HUES6 (cell line): Measurements from ENCODE around the gene IFNGR2.

Experiments used
- H3K27ac ChIP-seq: 2 replicates; pipeline ENCODE4 v1.7.0; 2013; ENCODE audit warnings: low read depth, mild to moderate bottlenecking, low read length, inconsistent platforms
- H3K27me3 ChIP-seq: 2 replicates; pipeline ENCODE4 v1.6.1; 2013; ENCODE audit warnings: low read length; ENCODE audit not compliant: control insufficient read depth, insufficient read depth
- H3K36me3 ChIP-seq: 2 replicates; pipeline ENCODE4 v1.6.1; 2013; ENCODE audit warnings: low read length; ENCODE audit not compliant: control insufficient read depth, insufficient read depth
- H3K4me1 ChIP-seq: 2 replicates; pipeline ENCODE4 v1.6.1; 2013; ENCODE audit warnings: low read length; ENCODE audit not compliant: control insufficient read depth, insufficient read depth
- H3K4me3 ChIP-seq: 2 replicates; pipeline ENCODE4 v1.5.1; 2013; ENCODE audit warnings: low read depth, low read length
- H3K9ac ChIP-seq: one replicate; pipeline ENCODE4 v1.6.1; 2013; ENCODE audit warnings: mild to moderate bottlenecking, low read length
- H3K9me3 ChIP-seq: 2 replicates; pipeline ENCODE4 v1.6.1; 2013; ENCODE audit warnings: low read depth, low read length; ENCODE audit not compliant: control insufficient read depth, insufficient read depth

The IFNGR2 gene

DNA sequence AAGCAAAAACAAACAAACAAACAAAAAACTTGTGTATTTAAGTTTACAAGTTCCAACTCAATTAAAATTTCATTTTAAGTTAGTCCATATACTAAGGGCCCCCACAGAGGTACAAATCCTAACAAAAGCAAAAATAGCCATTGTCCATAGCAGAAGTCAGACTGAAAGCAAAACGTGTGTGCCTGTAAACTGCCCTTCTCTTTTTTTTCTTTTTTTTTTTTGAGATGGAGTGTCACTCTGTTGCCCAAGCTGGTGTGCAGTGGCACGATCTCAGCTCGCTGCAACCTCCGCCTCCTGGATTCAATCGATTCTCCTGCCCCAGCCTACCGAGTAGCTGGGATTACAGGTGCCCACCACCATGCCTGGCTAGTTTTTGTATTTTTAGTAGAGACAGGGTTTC is 11.6 kb upstream of the IFNGR2 start:
- H3K27me3 ChIP-seq = no peaks in the 10 kb centered on the region
- H3K4me3 ChIP-seq = no peak overlapping the region
- H3K36me3 ChIP-seq = no peaks in the 10 kb centered on the region
- no peak overlapping the region for H3K27ac ChIP-seq
- H3K9ac ChIP-seq = no peak overlapping the region
- H3K9me3 ChIP-seq = no peaks in the 10 kb centered on the region
- peaks cover 8% of the 10 kb centered on the region; the same call in 1 of the 2 replicates for H3K4me1 ChIP-seq

DNA sequence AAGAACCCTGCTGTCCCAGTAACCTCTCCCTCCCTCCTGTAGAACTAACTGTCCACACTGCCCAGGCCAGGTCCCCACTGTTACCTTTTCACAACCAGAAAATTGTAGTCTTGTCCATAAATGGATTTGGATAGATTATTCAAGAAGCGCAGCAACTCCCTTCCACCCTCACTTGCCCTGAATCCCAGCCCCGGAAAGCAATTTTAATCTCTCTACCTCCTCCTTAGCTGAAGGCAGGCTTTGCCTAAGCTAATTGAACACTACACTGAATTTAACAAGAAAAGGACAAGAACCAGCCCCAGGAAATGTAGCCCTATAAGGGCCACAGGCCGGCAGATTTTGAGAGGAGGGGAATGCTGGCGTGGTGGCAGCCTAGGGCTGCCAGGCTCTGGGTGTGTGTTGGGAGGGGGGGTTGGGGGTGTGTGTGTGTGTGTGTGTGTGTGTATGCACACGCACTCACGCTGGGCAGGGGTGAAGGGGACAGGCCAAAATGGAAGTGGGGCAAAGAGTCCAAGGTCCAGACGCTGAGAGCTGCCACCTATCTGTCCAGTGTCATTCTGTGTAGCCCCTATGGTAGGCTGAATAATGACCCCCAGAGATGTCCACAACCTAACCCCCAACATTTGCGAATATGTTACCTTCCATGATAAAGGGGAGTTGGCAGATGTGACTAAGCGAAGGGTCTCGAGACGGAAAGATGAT is 10.8 kb upstream of the IFNGR2 start:
- H3K36me3 ChIP-seq = no peaks in the 10 kb centered on the region
- H3K4me1 ChIP-seq = peaks cover 8% of the 10 kb centered on the region; the same call in 1 of the 2 replicates
- H3K27ac ChIP-seq = no peak overlapping the region
- no peaks in the 10 kb centered on the region for H3K27me3 ChIP-seq
- H3K9ac ChIP-seq = no peak overlapping the region
- no peaks in the 10 kb centered on the region for H3K9me3 ChIP-seq
- H3K4me3 ChIP-seq = no peak overlapping the region

DNA sequence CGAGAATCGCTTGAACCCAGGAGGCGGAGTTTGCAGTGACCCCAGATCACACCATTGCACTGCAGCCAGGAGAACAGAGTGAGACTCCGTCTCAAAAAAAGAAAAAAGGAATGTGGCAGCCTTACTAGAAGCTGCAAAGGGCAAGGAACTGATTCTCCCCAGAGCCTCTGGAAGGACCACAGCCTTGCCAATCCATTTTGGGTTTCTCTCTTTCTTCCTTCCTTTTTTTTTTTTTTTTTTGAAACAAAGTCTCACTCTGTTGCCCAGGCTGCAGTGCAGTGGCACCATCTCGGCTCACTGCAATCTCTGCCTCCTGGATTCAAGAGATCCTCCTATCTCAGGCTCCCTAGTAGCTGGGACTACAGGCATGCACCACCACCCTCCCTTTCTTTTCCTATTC is 9.9 kb upstream of the IFNGR2 start:
- Histone ChIP-seq H3K36me3 (no peaks in the 10 kb centered on the region), H3K27ac (no peak overlapping the region), H3K4me3 (no peak overlapping the region), H3K9me3 (no peaks in the 10 kb centered on the region), H3K27me3 (no peaks in the 10 kb centered on the region), H3K4me1 (peaks cover 8% of the 10 kb centered on the region; the same call in 1 of the 2 replicates), H3K9ac (no peak overlapping the region)

DNA sequence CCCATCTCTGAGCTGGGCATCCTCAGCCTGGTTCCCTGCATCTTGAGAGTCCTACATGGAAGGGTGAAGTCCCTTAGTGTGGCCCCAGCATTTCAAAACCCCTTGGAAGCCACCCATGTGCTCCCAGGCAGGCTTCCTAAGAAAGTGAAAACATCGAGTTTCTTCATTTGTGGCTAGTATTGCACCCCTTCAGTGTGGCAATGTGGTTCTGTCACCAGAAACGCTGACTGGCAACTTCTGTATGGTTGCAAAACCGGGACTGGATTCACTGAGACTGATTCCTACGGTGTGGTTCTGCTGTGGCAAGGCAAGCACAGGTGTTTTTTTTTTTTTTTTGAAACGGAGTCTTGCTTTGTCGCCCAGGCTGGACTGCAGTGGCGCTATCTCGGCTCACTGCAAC is 9.0 kb upstream of the IFNGR2 start:
- Histone ChIP-seq H3K36me3 (no peaks in the 10 kb centered on the region), H3K4me1 (peaks cover 8% of the 10 kb centered on the region; the same call in 1 of the 2 replicates), H3K9me3 (no peaks in the 10 kb centered on the region), H3K27me3 (no peaks in the 10 kb centered on the region), H3K27ac (no peak overlapping the region), H3K9ac (no peak overlapping the region), H3K4me3 (no peak overlapping the region)

DNA sequence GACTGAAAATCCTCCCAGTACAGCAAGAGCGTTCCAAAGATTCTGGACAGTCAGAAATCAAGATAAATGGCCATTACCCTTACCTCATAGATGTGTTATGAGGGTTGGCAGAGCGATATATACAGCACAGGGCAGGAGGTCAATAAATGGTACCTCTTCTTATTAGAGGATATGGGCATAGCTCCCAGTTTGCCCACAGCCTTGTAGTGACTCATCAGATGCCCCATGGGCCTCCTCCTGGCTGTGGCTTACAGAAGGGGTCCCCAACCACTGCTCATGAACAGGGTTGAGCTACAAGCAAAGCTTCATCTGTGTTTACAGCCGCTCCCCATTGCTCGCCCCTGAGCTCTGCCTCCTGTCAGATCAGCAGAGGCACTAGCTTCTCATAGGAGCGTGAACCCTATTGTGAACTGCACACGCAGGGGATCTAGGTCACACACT is 7.3 kb upstream of the IFNGR2 start:
- Histone ChIP-seq H3K9me3 (no peaks in the 10 kb centered on the region), H3K4me3 (no peak overlapping the region), H3K9ac (no peak overlapping the region), H3K27ac (no peak overlapping the region), H3K36me3 (no peaks in the 10 kb centered on the region), H3K27me3 (no peaks in the 10 kb centered on the region), H3K4me1 (peaks cover 8% of the 10 kb centered on the region; the same call in 1 of the 2 replicates)

DNA sequence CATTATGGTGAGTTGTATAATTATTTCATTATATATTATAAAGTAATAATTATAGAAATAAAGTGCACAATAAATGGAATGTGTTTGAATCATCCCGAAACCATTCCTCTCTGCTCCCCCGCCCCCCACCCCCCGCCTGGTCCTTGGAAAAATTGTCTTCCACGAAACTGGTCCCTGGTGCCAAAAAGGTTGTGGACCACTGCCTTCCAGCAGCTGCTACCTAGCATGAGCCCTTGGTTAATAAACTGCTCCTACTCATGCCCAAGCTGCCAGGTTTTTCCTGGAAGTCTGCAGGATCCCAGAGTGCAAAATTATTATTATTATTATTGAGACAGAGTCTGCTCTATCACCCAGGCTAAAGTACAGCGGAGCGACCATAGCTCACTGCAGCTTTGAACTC is 6.8 kb upstream of the IFNGR2 start:
- no peaks in the 10 kb centered on the region for H3K9me3 ChIP-seq
- peaks cover 8% of the 10 kb centered on the region; the same call in 1 of the 2 replicates for H3K4me1 ChIP-seq
- no peak overlapping the region for H3K4me3 ChIP-seq
- no peaks in the 10 kb centered on the region for H3K36me3 ChIP-seq
- no peak overlapping the region for H3K9ac ChIP-seq
- H3K27me3 ChIP-seq = no peaks in the 10 kb centered on the region
- H3K27ac ChIP-seq = no peak overlapping the region

DNA sequence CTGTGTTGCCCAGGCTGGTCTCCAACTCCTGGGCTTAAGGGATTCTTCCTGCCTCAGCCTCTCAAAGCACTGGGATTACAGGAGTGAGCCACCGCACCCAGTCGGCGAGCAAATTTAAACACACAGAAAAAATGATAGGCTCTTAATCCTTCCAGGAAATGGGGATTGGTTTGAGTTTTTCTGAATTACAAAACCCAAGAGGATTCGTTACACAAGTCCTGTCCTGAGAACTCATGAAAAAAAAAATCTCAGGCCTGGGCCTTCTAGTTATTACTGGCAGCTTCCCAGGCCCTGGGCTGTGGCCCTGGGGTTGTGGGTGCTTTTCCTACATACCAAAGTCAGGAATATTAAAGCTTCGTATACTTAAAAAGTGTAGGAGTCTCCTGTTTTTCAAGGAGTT is 6.3 kb upstream of the IFNGR2 start:
- Histone ChIP-seq H3K4me3 (no peak overlapping the region), H3K4me1 (peaks cover 8% of the 10 kb centered on the region; the same call in 1 of the 2 replicates), H3K9me3 (no peaks in the 10 kb centered on the region), H3K36me3 (no peaks in the 10 kb centered on the region), H3K27me3 (no peaks in the 10 kb centered on the region), H3K9ac (no peak overlapping the region), H3K27ac (no peak overlapping the region)

DNA sequence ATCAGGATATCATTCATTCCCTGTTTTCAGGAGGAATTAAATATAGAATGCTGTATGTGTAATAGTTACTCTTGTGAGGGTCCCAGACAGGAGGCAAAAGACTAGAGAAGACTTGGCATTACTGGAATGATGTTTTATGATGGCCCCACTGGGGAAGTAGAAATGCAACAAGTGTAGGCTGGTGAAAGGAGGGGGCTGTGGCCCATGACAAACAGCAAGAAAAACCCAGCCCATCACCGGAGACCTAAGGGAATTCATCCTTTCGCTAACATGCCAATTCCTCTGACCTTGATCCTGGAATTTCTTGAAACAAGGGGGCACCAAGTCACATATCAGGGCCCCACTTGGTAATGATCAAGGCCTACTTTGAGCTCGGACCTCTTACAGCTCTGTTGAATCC is 5.5 kb upstream of the IFNGR2 start:
- no peaks in the 10 kb centered on the region for H3K36me3 ChIP-seq
- peaks cover 7% of the 10 kb centered on the region; the same call in 1 of the 2 replicates for H3K4me1 ChIP-seq
- no peak overlapping the region for H3K9ac ChIP-seq
- no peaks in the 10 kb centered on the region for H3K9me3 ChIP-seq
- H3K27me3 ChIP-seq = no peaks in the 10 kb centered on the region
- no peak overlapping the region for H3K27ac ChIP-seq
- no peak overlapping the region for H3K4me3 ChIP-seq

DNA sequence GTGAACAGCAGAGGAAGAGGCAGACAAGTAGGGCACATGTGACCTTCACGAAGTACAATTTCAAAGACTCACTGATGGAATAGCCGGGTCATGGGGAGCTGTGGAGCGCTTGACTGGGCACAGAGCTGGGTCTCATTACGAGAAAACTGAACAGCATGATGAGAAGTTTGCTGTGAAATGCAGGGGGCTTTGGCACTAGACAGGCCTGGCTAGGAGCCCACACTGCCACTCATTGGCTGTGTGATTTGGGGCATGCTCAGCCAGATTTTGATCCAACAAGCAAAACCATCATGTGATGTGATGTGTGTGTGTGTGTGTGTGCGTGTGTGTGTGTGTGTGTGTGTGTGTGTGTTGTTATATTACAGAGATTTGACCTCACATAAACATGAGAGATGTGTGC is 4.9 kb upstream of the IFNGR2 start:
- Histone ChIP-seq H3K27me3 (no peaks in the 10 kb centered on the region), H3K36me3 (no peaks in the 10 kb centered on the region), H3K4me1 (peaks cover 5% of the 10 kb centered on the region; the same call in 1 of the 2 replicates), H3K9me3 (no peaks in the 10 kb centered on the region), H3K27ac (no peak overlapping the region), H3K4me3 (no peak overlapping the region), H3K9ac (no peak overlapping the region)

DNA sequence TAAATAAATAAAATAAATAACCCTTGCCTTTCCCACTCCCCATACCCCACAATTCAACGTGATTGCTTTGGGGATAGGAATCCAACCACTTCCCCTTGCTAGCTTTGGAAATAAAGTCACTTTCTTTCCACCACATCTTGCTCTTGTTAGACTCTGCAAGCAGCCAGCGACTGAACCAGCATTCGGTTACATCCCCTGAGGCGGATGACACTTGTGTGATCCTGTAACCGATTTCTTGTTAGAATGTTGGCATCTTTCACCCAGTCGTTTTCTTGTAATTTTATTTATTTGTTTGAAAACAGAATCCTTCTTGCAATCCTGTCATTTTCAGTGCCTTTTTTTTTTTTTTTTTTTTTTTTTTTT is 1.6 kb upstream of the IFNGR2 start:
- Histone ChIP-seq H3K27me3 (no peaks in the 10 kb centered on the region), H3K36me3 (no peaks in the 10 kb centered on the region), H3K9me3 (no peaks in the 10 kb centered on the region), H3K4me3 (no peak overlapping the region), H3K4me1 (peaks cover 14% of the 10 kb centered on the region), H3K9ac (no peak overlapping the region), H3K27ac (no peak overlapping the region)

DNA sequence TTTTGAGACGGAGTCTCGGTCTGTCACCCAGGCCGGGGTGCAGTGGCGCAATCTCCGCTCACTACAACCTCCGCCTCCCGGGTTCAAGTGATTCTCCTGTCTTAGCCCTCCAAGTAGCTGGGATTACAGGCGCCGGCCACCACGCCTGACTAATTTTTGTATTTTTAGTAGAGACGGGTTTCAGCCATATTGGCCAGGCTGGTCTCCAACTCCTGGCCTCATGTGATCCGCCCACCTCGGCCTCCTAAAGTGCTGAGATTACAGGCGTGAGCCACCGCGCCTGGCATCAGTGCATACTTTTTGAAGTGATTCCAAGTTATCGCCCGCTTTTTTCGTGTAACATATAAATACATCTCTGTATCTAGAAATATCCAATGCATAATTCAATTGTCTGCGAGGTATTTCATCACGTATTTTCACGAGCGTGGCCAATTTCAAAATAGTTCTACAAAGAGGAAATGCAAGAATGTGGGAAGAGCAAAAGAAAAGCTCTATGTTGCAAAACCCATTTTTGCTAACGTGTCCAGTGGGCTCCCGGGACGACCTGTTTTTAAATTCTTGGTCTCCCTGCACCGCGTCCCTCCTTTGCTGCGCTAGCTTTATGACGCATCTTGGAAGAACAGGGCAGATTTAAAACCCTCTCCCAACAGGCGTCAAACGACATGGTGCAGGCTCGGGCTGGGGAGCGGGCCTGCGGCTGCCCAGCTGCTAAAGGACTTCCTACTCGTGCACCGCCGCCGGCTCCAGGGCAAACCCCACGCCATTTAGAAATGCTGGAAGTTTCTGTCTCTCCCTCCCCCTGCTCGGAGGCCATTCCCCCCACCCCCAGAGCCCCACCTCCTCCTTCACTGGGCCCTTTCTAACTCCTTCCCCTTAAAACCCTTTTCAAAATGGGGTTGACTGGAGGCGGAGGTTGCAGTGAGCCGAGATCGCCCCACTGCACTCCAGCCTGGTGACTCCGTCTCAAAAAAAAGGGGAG is 923 bp upstream of the IFNGR2 start:
- Histone ChIP-seq H3K27me3 (no peaks in the 10 kb centered on the region), H3K4me1 (peaks cover 14% of the 10 kb centered on the region), H3K4me3 (peak overlapping the region; percentile 77), H3K27ac (no peak overlapping the region; the same call in 1 of the 2 replicates), H3K9ac (no peak overlapping the region), H3K9me3 (no peaks in the 10 kb centered on the region), H3K36me3 (no peaks in the 10 kb centered on the region; the same call in 1 of the 2 replicates)
